Thoracic aorta (tissue), 2 donors: ENCODE measurements around the gene RFPL4A. TPM values are rescaled to one million over a fixed set of nuclear protein-coding genes. Genes with fewer than 3 reads are reported as not detected.

Source experiments
- ATAC-seq: fragments of 150-250 bp; one replicate; pipeline ENCODE4 v1.8.0; 2017; ENCODE audit warnings: low read depth; ENCODE audit not compliant: insufficient number of reproducible peaks, low FRiP score
- DNase-seq: peaks from one replicate; pipeline ENCODE4 v3.0.0-alpha.2; 2020; ENCODE audit warnings: low spot score
- H3K27ac ChIP-seq, 2 donors: fragments of 200-600 bp; sonication (generic); 1 replicate in 1 of 2; 2 replicates in 1 of 2; pipeline ENCODE4 v1.5.1; 2016; ENCODE audit warnings: mild to moderate bottlenecking in 2 of 2, moderate library complexity in 2 of 2
- H3K27me3 ChIP-seq: fragments of 200-600 bp; sonication (generic); replicated peaks from 2 replicates; pipeline ENCODE4 v1.6.0; 2016; ENCODE audit warnings: mild to moderate bottlenecking; ENCODE audit not compliant: insufficient read depth
- H3K36me3 ChIP-seq: fragments of 200-600 bp; sonication (generic); one replicate; pipeline ENCODE4 v1.5.1; 2016
- H3K4me1 ChIP-seq, 2 donors: fragments of 200-600 bp; sonication (generic); 1 replicate in 1 of 2; 2 replicates in 1 of 2; pipeline versions ENCODE4 v1.5.1 to v1.6.0; 2016; ENCODE audit warnings: low read depth in 2 of 2, mild to moderate bottlenecking in 1 of 2; ENCODE audit not compliant: control insufficient read depth in 1 of 2
- H3K4me3 ChIP-seq: fragments of 200-600 bp; sonication (generic); 2 replicates; pipeline ENCODE4 v1.5.1; 2016; ENCODE audit warnings: mild to moderate bottlenecking
- H3K9me3 ChIP-seq: fragments of 200-600 bp; sonication (generic); 2 replicates; pipeline ENCODE4 v1.5.1; 2016
- CTCF ChIP-seq: fragments of 200-600 bp; sonication (generic); IDR thresholded peaks from one replicate; pipeline ENCODE4 v1.5.1; 2019; ENCODE audit warnings: antibody characterized with exemption
- total RNA-seq, 2 donors: library from RNA; depleted of rRNA; stranded (reverse); fragments of >200 nt; gene quantifications; one replicate each; pipeline versions ENCODE4 v1.1.0 to v1.2.3, GENCODE V29; 2016

RFPL4A gene
- total RNA-seq, 2 donors from 2014 or later = not detected

GRCh38 chr19:55781112-55781511 lies 22.2 kb downstream of the RFPL4A start:
- ATAC-seq = no peak
- no peaks in the 10 kb centered on the region for H3K27me3 ChIP-seq
- H3K27ac ChIP-seq = no peak overlapping the region
- no peak overlapping the region for H3K4me3 ChIP-seq
- no peak for DNase-seq
- TF ChIP-seq CTCF = no peak
- H3K36me3 ChIP-seq = no peaks in the 10 kb centered on the region
- H3K4me1 ChIP-seq = no peaks in the 10 kb centered on the region
- no peaks in the 10 kb centered on the region for H3K9me3 ChIP-seq

- DNase-seq (no peak), ATAC-seq (no peak)
- Histone ChIP-seq H3K4me1 (no peaks in the 10 kb centered on the region), H3K27me3 (no peaks in the 10 kb centered on the region), H3K4me3 (no peak overlapping the region), H3K27ac (no peak overlapping the region), H3K36me3 (no peaks in the 10 kb centered on the region), H3K9me3 (no peaks in the 10 kb centered on the region)
- no peak for TF ChIP-seq CTCF
These were observed 36.1 kb downstream of the RFPL4A start for GRCh38 chr19:55795021-55795420.

- no peak for TF ChIP-seq CTCF
- Histone ChIP-seq H3K27me3 (no peaks in the 10 kb centered on the region), H3K27ac (no peak overlapping the region), H3K4me3 (no peak overlapping the region), H3K4me1 (no peaks in the 10 kb centered on the region), H3K9me3 (no peaks in the 10 kb centered on the region), H3K36me3 (no peaks in the 10 kb centered on the region)
- DNase-seq (no peak), ATAC-seq (no peak)
These were observed 42.5 kb downstream of the RFPL4A start for GRCh38 chr19:55801416-55801815.

- no peak for ATAC-seq
- Histone ChIP-seq H3K36me3 (no peaks in the 10 kb centered on the region), H3K4me3 (no peak overlapping the region), H3K27ac (no peak overlapping the region), H3K4me1 (no peaks in the 10 kb centered on the region), H3K9me3 (no peaks in the 10 kb centered on the region), H3K27me3 (no peaks in the 10 kb centered on the region)
- DNase-seq = no peak
- no peak for TF ChIP-seq CTCF
These were observed 43.4 kb downstream of the RFPL4A start for GRCh38 chr19:55802281-55802680.

- Histone ChIP-seq H3K27me3 (no peaks in the 10 kb centered on the region), H3K4me3 (no peak overlapping the region), H3K9me3 (no peaks in the 10 kb centered on the region), H3K36me3 (no peaks in the 10 kb centered on the region), H3K4me1 (no peaks in the 10 kb centered on the region), H3K27ac (no peak overlapping the region)
- TF ChIP-seq CTCF = no peak
- DNase-seq (no peak), ATAC-seq (no peak)
These were observed 50.6 kb downstream of the RFPL4A start for GRCh38 chr19:55809381-55810058.
